NB4 (cell line): ENCODE measurements around the gene SPON1.

Experiments used
- MAX ChIP-seq: IDR thresholded peaks from 2 replicates; pipeline ENCODE4 v1.6.1; 2011; ENCODE audit warnings: low read depth, low read length
- POLR2A ChIP-seq: IDR thresholded peaks from 2 replicates; pipeline ENCODE4 v1.6.1; 2011; ENCODE audit warnings: mild to moderate bottlenecking; ENCODE audit not compliant: insufficient read length; ENCODE audit errors: extremely low read depth
- TF ChIP-seq, protein P1 (sequence below): IDR thresholded peaks from one replicate; pipeline ENCODE4 v1.5.1; 2012; ENCODE audit warnings: low read depth, low read length

DNA sequence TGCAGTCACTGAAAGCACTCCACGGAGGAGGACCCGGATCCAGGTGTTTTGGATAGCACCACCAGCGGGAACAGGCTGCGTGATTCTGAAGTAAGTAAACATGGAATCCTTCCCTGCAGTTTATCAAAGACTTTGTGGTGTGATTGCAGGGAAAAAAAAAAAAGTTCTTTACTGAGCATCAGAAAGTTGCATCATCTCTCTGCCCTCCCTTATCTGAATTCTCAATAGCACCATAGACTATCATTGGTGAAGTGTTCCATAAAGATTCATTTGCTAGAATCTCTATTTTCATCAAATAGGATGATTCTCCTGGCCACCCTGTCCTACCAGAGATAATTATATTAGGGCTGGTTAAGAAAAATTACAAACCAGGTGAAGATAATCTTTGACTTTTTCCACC lies 79.0 kb downstream of the SPON1 start:
- TF ChIP-seq, protein P1, sequence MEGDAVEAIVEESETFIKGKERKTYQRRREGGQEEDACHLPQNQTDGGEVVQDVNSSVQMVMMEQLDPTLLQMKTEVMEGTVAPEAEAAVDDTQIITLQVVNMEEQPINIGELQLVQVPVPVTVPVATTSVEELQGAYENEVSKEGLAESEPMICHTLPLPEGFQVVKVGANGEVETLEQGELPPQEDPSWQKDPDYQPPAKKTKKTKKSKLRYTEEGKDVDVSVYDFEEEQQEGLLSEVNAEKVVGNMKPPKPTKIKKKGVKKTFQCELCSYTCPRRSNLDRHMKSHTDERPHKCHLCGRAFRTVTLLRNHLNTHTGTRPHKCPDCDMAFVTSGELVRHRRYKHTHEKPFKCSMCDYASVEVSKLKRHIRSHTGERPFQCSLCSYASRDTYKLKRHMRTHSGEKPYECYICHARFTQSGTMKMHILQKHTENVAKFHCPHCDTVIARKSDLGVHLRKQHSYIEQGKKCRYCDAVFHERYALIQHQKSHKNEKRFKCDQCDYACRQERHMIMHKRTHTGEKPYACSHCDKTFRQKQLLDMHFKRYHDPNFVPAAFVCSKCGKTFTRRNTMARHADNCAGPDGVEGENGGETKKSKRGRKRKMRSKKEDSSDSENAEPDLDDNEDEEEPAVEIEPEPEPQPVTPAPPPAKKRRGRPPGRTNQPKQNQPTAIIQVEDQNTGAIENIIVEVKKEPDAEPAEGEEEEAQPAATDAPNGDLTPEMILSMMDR = no peak
- TF ChIP-seq POLR2A = no peak
- TF ChIP-seq MAX = no peak
